ENCODE data around the gene NUP210.

The NUP210 gene

GRCh38 chr3:13346481-13347389, 73.4 kb downstream of the NUP210 start:
- DNase-seq, result peak; percentile 66

DNA sequence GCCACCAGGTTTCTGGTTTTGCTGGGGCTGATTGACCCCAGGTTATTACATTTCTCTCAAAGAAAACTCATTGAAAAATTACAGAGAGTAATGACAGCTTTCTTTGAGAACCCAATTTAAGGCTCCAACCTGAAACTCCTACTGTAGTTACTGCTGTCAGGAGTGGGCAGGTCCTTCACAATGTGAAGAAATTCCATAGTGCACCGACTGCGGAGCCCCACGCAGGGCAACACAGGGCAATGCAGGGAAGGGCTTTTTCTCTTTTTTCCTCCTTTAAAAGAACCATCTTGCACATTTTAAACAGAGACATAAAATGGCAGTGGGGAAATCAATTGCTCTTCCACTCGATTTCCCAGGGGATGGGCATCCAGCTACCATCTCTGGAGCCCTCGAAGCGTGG, 74.3 kb downstream of the NUP210 start:
- DNase-seq, result no peak

DNA sequence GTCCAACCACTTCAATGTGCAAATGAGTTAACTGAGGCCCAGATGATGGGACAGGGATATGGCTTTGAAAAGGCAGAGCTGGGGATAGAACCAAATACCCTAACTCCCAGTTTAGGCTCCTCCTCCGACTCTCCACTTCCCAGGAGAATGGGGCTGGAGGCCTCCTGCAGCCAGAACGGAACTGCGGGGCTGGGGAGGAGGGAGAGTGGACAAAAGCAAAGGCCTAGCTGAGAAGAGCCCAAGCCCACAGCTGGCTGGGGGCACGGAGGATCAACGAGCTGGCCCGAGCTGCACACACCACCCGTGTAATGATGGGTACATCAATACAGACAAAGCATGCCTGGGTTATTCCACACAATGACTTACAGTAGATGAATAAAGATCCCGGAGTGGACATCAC, 74.8 kb downstream of the NUP210 start:
- DNase-seq, result no peak

GRCh38 chr3:13344663-13345062, 75.5 kb downstream of the NUP210 start:
- DNase-seq, result no peak

- no peak for DNase-seq
Measured at GRCh38 chr3:13343601-13344000, 76.5 kb downstream of the NUP210 start.

- DNase-seq, result no peak
Measured at GRCh38 chr3:13341229-13341905, 78.8 kb downstream of the NUP210 start.

DNA sequence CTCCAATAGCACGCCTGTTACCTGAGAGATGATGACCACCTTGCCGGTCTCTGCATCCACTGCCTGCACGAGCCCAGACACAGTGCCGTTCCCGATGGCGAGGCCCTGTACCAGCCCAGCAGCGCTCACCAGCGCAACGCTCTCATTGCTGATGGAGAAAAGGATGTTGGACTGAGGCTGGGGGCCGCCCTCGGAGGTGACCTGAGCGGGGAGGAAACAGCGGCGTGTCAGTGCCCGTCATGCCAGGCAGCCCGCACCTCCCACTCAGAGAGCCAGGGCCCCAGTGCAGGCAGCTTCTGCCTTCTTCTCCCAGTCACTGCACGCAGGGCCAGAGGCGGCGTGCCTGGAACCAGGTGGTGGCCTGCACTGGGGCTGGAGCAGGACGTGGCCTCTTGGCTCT, 80.3 kb downstream of the NUP210 start:
- DNase-seq, result no peak

- no peak for DNase-seq
Measured at GRCh38 chr3:13338996-13339395, 81.1 kb downstream of the NUP210 start.

DNA sequence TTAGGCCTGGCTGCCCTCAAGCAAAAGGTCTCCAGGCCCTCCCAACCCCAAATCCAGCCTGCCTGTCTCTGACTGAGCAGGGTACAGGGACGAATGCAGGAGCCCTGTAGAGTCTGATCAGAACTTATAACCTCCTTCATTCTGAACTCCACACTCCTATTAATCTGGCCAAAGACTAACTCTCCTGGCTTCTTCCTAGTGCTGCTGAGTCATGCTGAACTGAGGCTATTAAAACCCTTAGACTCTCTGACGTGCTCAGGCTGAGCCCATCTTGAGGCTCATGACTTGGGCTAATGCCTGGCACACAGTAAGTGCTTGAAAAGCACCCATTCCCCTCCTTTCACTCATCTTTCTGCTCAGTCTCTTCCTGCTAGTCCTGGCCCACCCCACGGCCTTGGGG, 81.9 kb downstream of the NUP210 start:
- no peak for DNase-seq

- no peak for DNase-seq
Measured at GRCh38 chr3:13336592-13336991, 83.5 kb downstream of the NUP210 start.

GRCh38 chr3:13335503-13335902, 84.6 kb downstream of the NUP210 start:
- DNase-seq, result no peak

DNA sequence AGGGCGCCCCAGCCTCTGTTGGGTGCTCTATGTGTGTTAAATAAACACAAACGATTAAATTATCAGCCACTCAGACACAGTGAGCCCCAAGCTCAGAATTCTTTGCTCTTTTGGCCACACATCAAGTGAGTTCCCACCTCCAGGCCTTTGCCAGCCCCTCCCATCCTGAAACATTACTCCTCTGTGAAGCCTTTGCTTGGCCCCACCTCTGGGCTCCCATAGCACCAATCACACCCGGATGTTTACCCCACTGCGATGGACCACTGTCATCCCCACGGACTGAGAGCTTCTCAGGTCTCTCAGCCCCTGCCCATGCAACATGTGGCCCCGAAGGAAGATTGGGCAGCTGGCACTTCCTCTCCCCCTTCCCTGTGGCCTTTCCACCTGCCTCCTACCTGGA, 85.1 kb downstream of the NUP210 start:
- DNase-seq, result no peak

- no peak for DNase-seq
Measured at GRCh38 chr3:13333236-13333897, 86.8 kb downstream of the NUP210 start.

DNA sequence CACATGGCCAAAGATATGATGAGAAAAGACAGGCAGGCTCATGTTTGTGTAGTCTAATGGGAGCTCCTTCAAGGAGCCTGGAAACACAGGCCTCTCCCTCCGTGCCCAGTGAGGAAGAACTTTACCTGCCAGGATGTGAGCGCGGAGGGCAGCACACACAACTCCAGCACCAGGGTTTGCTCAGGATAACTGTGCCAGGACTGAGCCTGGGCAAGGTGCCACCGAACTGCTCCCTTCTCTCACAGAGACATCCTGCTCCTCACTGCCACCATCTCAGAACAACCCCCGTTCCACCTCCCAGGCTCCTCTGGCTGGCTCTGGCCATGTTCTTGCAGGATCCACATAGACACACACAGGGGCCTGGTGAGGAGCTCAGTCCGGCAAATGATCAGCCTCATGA, 87.4 kb downstream of the NUP210 start:
- DNase-seq, result no peak

GRCh38 chr3:13332158-13332557, 88.0 kb downstream of the NUP210 start:
- no peak for DNase-seq

- no peak for DNase-seq
Measured at GRCh38 chr3:13329746-13330145, 90.4 kb downstream of the NUP210 start.

DNA sequence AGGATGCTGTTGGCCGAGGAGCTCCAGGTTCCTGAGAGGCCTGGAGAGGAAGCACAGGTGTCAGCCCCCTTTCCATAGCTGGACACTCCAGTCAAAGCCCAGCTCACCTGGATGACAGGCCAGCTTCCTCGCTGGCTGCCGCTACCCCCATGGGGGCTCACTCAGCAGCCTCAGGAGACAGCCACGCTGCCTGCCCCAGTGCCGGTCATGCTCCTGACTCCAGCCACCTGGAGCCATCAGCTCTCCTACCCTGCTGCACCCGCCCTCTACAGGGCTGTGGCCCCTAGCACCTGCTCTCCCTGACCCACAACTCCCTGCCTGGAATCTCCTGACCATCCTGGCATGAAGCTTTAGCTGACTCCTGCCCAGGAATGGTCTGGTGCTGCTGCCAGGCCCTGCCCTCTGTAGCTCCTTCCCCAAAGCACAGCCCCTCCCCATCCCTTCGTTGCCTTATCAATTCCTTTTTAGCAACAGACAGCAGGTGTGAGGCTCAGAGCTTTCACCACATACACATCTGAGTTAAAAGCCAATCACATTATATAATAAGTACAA, 94.2 kb downstream of the NUP210 start:
- DNase-seq, result no peak

DNA sequence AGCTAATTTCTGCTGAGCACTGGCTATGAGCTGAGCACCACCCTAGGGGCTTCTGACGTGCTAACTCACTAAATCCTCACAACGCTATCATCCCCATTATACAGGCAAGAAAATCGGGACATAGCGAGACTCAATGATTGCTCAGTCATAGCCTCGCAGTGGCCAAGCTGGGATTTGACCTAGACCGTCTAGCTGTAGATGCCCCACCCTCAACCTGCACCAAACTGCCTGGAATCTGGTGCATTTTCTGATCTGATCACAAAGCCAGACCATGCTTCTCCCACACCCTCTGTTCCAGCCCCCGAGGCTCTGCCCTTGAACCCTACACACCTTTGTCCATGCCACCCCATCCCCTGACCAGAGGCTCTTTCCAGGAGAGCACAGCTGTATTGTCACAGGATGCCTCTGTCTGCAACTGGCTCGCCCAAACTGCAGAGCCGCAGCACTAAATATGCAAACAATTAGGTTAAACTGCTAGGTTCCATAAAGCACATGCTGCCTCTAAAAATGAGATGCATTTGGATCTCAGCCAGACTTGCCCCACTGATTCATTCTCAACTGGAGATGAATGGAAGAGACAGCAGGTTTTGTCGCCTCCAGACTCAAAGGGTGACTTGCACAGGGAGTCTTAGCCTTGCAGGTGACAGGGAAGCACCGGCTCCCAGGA, 95.2 kb downstream of the NUP210 start:
- DNase-seq, result no peak

DNA sequence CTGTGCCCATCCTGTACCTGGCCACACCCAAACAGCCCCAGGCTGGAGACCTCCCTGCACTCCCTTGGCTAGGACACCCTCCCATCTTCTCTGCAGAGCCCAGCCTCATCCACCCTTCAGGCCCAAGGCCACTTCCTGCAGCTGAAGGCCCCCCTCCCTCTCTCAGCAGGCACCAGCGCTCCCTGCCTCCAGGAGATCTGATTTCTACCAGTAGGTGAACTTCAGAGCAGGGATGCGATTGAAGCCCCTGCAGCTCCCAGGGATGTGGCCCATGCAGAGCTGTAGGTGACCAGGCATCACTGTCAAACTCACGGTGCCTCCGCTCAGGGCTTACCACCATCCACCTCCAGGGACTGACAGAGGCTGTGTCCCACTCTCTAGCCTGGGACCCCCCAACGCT, 96.3 kb downstream of the NUP210 start:
- DNase-seq, result no peak

GRCh38 chr3:13322324-13322723, 97.8 kb downstream of the NUP210 start:
- no peak for DNase-seq

DNA sequence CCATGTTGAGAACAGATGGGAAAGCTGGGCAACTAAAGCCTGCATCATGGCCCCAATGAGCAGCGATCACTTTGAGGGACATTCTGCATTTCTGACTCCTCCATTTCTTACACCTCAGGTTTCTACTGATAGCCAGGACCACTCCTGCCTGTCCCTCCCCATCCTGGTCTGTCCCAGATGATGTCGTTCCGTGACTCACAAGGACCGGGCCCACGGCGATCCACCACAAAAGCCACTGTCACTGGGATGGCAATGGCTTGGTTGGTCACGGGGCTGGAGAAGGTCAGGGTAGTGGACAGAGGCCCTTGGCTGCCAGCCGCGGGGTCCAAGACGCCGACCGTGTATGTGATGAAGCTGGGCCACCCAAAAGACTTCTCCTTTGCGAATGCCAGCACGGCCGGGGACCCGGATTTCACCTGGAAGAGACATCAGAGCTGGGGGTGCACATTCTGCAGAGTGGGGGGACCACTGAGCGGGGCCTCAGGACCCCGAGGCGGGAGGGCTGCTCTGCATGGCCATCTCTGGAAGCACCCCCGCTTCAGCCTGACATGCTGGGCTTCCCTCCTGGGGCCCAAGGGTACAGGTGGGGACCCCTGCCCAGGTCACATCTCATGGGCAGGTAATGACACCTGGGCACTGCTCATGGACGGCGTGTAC, 100.4 kb downstream of the NUP210 start:
- DNase-seq, result no peak

Data from activated CD4-positive, alpha-beta T cell treated with anti-CD3 and anti-CD28 coated beads, Interleukin-2, amount 50 U/mL, for 1 hour (primary cell).